LNCaP clone FGC (cell line): ENCODE data around the gene CELF6.
A peak's percentile ranks its signal among the peaks of the same experiment; 100 is the strongest.

Experiments used
- DNase-seq: peaks from one replicate; pipeline ENCODE4 v3.0.0-alpha.2; 2011; ENCODE audit warnings: low read depth
- H3K4me3 ChIP-seq: 2 replicates; pipeline ENCODE4 v1.5.1; 2011; ENCODE audit warnings: mild to moderate bottlenecking, low read depth, low read length, control low read depth
- TF ChIP-seq, protein P1 (sequence below): IDR thresholded peaks from 2 replicates; pipeline ENCODE4 v1.5.1; 2012; ENCODE audit warnings: mild to moderate bottlenecking; ENCODE audit not compliant: control insufficient read depth, insufficient read depth; ENCODE audit errors: extremely low read depth

CELF6 gene

DNA sequence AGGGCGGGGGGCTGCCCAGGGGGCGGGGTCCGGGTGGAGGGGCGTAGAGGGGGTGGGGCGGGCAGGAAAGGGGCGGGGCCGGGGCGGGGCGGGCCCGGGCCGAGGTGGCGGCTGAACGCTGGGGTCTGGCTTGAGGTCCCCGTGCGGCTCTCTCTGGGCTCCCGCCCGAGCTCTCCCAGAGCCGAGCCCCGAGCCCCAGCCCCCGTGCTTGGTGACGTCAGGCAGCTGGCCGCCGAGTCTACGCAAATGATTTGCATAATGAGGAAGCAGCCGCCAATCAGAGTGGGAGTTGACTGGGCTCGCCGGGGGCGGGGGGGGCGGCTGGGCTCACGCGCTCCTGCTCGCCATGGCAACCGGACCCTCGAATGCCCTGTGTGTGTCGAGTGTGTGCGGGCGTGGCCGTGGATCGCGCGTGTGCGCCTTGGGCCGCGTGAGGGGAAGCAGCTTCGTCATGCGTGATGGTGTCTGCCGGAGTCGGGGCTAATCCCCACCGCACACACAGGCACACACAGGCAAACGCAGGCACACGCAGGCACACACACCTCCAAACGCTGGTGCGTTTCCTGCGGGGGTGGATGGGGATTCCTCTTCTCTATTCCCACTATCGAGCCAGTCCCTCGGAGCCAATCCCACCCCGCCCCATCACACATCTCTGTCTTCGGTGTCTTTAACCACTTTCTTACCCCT is at the start of gene CELF6:
Gene CELF6, minus strand, starts transcription at position 173 of the 687 bp plus-strand sequence. CDS start 283 bp downstream, outside the sequence.
- DNase-seq: no peak
- peak within 1 kb of the TSS; percentile 53 for H3K4me3 ChIP-seq
- TF ChIP-seq, protein P1, sequence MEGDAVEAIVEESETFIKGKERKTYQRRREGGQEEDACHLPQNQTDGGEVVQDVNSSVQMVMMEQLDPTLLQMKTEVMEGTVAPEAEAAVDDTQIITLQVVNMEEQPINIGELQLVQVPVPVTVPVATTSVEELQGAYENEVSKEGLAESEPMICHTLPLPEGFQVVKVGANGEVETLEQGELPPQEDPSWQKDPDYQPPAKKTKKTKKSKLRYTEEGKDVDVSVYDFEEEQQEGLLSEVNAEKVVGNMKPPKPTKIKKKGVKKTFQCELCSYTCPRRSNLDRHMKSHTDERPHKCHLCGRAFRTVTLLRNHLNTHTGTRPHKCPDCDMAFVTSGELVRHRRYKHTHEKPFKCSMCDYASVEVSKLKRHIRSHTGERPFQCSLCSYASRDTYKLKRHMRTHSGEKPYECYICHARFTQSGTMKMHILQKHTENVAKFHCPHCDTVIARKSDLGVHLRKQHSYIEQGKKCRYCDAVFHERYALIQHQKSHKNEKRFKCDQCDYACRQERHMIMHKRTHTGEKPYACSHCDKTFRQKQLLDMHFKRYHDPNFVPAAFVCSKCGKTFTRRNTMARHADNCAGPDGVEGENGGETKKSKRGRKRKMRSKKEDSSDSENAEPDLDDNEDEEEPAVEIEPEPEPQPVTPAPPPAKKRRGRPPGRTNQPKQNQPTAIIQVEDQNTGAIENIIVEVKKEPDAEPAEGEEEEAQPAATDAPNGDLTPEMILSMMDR: no peak

DNA sequence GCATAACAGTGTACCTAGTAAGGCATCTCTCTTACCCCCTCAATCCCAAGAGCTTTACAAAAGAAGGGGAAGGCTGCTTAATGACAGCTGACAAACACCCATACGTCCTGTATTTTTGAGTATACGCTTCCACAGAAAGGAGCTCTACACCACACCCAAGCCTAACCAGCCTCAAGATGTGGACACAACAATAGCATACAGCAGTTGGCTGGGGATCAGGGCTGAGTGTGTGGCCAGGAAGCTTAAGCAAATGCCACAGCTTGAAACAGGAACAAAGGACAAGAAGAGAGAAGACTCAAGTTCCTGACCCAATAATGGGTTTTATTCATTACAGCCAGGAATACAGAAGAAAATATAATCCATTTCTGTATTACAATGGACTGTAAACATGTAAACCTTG is 48.9 kb upstream of the CELF6 start:
- no peak for DNase-seq
- no peak overlapping the region for H3K4me3 ChIP-seq
- TF ChIP-seq, protein P1: no peak

DNA sequence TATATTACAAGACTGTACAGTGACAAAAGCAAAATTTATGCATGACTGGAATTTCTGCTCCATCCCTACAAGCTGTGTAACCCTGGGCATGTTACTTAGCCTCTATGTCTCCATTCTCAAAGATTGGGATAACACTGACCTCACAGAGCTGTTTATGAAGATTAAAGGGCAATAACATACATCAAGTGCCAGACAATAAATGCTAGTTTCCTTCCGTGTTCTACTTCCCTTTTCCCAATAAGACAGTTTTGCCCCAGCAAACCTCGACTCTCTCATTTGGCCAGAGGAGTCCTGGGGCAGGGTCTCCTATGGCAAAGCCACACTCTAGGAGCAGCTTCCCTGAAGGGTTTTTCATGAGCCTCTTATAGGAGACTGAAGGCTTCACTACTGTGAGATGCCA is 48.4 kb upstream of the CELF6 start:
- DNase-seq: no peak
- TF ChIP-seq, protein P1: no peak

DNA sequence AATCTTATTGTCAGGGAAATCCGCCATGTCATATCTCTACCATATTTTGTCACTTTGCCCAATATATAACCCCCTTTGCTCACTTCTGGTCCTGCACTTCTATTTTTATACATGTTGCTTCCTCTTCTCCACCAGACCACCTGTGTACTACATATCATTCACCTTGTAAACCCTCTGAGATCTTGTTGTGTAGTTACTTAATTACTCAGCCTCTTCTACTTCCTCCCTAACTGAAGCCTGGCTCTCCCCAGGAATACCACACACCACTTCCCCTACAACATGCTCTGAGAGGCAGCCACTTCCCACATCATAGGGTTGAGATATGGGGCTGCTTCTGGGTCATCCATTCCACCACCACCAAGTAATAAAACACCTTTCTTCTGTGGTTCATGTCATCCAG is 45.9 kb upstream of the CELF6 start:
- TF ChIP-seq, protein P1: no peak
- DNase-seq: no peak
- no peak overlapping the region for H3K4me3 ChIP-seq

More for the DNA sequence above, 48.4 kb upstream of the CELF6 start:
- H3K4me3 ChIP-seq: no peak overlapping the region

DNA sequence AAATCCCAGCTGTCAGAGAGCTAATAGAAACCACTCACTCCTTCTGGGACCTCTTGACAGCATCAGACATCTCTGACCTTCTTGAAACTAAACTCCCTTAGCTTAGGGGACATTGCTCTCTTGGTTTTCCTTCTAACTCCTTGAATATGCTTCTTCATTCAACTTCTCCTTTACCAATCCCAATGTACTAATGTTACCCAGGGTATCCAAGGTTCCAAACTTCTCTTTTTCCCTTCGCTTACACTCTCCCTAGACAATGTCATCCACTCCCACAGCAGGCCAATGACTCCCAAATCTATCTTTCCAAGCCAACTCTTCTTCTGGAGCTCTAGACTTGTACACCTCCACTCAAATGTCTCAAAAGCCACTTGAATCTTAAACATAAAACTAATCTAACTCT is 41.2 kb upstream of the CELF6 start:
- TF ChIP-seq, protein P1: no peak
- H3K4me3 ChIP-seq: no peak overlapping the region
- no peak for DNase-seq

DNA sequence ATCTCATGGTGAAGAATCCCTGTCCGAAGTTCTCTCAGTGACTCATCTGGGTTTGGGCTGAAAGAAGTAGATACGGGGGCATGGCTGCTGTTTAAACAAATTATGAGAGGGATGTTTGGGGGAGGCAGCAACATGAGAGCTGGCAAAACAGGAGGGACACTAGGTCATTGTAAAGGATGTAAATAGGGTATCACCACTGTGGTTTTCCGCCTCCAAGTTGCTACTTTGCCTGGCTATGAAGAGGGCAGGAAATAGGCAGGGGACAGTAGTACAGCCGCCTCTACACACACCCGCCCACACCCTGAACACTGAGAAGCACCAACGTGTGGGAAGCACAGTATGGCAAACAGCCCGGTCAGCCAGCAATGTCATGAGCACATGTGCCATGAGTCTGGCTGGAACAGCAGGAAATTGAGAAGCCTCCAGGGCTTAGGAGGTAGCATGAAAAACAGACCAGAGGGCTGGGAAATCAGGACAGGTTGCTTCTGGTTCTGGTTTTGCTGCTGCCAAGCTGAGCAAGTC is 38.8 kb upstream of the CELF6 start:
- peak; percentile 98 for DNase-seq
- peak overlapping the region; percentile 17; the same call in 1 of the 2 replicates for H3K4me3 ChIP-seq
- TF ChIP-seq, protein P1: no peak

DNA sequence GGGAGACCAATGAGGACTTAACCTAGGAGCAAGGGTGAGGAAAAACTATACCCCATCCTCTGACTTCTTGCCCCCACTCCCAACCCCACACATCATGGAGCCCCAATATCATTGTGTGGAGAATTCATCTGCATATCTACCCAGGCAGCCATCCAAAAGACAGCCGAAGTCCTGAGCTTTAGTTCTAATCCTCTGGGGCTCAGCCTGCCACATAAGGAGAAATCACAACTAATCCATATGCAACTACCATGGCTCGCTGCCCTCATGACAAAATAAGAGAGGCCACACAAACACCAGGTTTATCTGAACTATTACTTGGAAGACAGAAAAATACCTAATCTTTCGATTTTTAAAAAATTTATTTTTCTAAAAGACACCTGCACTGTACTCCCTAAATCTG is 38.2 kb upstream of the CELF6 start:
- H3K4me3 ChIP-seq: no peak overlapping the region
- TF ChIP-seq, protein P1: no peak
- DNase-seq: no peak
